ENCODE results near the gene ITGB5.
"Not testable (repeated sequence)": the region's sequence is repeated elsewhere in the genome, so short reads cannot be mapped to it uniquely, and the experiment has no call there.

The ITGB5 gene

GRCh38 chr3:124788254-124788745 lies 98.9 kb downstream of the ITGB5 start:
- no peak for DNase-seq (ENCODE audit: low read depth)

- DNase-seq (ENCODE audit: low read depth) = no peak
Observed at GRCh38 chr3:124787476-124788195, 99.5 kb downstream of the ITGB5 start.

- DNase-seq (ENCODE audit: low read depth) = no peak
Observed at GRCh38 chr3:124786511-124787241, 100.5 kb downstream of the ITGB5 start.

DNA sequence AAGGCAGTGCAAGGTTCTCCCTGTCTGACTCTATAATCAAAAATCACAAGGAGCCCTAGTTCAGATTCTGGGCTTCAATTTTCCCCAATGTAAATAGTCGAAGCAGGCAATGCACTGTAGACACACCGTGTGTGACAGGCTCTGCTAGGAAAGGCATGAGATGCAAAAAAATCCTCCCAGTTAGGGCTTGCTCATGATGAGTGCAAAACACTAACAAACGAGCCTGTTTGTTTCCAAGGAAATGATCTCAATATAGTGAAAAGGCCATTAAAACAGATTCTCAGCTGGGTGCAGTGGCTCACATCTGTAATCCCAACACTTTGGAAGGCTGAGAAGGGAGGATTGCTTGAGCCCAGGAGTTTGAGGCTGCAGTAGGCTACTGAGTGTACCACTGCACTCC lies 101.2 kb downstream of the ITGB5 start:
- no peak for DNase-seq (ENCODE audit: low read depth)

- DNase-seq (ENCODE audit: low read depth) = no peak
Observed at GRCh38 chr3:124784686-124785382, 102.3 kb downstream of the ITGB5 start.

DNA sequence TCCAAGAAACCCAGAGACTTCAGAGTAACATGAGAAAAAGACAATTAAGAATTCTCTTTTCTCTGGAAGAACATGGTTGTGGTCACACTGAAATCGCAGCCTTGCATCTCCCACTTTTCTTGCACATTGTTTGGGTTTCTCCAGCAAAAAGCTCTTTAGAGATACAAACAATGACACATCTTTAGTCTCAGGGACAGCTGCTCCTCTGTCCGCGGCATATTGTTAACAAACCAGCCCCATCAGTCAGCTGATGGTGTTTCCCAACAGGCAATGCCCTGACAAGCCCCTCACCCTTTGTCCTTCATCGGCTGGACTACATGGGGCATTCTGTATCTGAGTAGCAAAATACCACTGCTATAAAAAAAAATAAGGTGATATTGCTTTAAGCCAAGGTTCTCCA lies 103.5 kb downstream of the ITGB5 start:
- no peak for DNase-seq (ENCODE audit: low read depth)

- DNase-seq (ENCODE audit: low read depth) = not testable (repeated sequence)
Observed at GRCh38 chr3:124782377-124782712, 104.8 kb downstream of the ITGB5 start.

DNA sequence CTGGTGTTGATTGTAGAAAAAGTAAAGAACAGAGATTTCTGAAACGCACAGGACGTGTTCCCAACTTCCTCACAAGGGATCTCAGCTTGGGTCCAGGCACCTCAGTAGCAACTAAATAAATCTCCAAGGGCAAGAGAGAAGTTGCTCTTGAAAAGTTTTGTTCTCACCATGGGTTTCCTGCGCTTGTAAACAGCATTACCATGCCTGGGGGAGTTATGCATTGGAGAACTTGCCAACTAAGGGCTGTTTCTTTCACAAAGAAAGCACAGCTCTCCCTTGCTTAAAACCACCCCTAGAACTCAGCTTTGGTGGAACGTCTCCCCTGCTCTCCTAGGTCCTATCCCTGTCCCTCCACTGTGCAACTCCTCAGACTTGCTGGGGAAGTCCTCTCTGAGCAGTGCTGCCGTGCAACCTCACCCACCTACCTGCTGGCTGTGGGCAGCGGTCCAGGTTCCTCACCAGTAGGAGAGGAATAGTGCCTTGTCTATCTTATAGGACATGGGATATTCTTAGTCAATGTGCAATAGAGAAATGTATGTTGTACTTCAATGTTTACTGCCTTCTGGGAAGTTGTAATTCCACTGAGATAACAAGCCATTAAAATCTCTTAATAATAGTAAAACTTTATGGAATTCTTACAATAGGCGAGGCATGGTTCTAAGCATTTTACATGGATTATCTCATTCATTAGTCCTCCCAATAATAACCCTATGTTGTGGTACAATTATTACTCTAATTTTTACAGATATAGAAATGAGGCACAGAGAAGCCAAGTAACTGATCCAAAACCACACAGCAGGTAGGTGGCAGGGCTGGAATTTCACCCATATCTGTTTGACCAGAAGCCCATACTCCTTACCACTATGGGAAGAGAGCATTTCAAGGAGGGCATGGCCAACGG lies 105.4 kb downstream of the ITGB5 start:
- DNase-seq (ENCODE audit: low read depth) = no peak

- no peak for DNase-seq (ENCODE audit: low read depth)
Observed at GRCh38 chr3:124780761-124781475, 106.2 kb downstream of the ITGB5 start.

DNA sequence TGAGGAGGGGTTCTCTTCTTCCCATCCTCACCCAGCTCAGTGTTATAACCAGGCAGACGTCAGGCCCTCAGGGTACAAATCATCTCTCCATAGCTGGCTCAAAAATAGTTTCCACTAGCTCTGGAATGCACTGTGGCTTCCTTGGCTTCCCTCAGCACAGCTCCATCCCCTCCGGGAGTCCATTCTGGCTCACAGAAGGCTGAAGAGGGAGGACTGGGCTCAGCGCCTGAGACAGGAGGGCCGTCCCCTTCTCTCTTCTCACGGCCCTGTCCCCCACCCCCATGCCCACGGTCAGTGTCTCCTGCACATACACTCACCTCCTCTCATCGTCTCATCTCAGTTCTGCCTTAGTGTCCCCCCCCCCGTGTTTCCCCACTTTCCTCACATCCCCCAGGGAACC lies 106.8 kb downstream of the ITGB5 start:
- DNase-seq (ENCODE audit: low read depth) = no peak

DNA sequence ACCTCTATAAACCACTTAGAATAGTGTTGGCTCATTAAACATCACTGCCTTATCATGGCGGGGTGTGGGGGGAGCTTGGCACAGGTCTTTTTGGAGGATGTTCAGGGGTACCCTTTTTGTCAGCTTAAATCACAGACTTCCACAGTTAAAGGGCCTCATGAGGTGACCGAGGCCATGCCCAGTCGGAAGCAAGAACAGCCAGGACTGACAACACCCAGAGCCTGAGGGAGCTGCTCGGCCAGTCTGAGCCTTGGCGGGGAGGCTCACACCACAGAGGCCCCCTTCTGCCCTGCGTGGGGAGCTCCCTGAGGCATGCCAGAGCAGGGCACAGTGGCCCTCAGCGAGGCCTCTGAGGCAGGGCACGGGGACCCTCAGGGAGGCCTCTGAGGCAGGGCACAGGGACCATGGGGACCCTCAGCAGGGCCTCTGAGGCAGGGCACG lies 107.4 kb downstream of the ITGB5 start:
- DNase-seq (ENCODE audit: low read depth) = no peak

DNA sequence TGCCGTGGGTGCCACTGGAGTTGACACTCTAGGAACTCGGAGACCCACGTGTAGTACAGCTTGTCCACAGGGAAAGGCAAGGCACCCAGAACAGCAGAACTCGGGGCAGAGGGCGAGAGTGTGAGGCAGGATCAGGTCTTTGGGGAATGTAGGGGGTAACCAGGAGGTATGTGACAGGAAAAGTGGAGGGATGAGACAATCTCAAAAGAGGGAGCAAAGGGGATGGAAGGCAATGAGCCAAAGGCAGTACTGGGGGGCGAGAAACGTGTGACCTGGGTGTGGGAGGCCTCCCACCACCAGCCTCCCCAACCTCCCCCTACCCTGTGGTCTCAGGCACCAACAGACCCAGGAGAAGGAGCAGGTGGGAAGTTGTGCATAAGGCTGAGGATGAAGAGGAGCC lies 108.0 kb downstream of the ITGB5 start:
- DNase-seq (ENCODE audit: low read depth) = no peak

GRCh38 chr3:124777762-124778470 lies 109.2 kb downstream of the ITGB5 start:
- no peak for DNase-seq (ENCODE audit: low read depth)

DNA sequence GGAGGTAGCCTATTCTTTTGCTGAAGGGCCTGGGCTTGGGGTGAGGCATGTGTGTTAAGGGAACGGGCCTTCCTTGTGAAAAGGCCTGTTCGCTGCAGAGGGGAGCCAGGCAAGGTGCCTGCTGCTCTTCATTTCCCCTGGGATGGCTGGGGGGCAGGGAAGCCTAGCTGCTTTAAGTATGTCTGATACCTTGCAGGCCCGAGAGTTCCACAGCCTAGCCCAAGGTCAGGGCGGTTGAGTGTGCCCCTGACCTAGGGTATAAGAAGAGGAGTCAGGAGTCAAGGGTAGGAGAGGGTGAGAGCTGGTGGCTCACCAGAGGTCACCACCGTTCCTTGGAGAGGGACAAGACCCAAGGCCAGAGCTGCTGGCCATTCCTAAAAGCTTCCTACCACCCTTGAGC lies 110.3 kb downstream of the ITGB5 start:
- DNase-seq (ENCODE audit: low read depth) = no peak

DNA sequence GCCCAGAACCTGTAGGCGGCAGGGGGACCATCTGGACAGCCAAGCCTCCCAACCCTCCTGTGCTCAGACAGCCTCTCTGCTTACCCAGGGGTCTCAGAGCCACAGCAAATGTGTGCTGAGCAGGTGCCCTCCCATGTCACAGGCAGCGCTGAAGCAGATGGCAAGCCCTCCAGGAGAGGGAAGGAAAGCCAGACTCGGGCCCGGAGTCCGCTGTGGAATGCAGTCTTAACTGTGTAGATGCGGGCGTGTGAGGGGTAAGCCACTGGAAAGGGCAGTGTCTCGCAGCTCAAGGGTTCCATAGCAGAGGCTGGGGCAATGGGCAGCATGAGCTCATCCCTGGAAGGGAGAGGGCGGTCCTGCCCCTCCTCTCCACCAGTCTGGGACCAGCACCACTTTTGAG lies 111.3 kb downstream of the ITGB5 start:
- no peak for DNase-seq (ENCODE audit: low read depth)

GRCh38 chr3:124774841-124775402 lies 112.2 kb downstream of the ITGB5 start:
- no peak for DNase-seq (ENCODE audit: low read depth)

GRCh38 chr3:124774327-124774718 lies 112.8 kb downstream of the ITGB5 start:
- no peak for DNase-seq (ENCODE audit: low read depth)

DNA sequence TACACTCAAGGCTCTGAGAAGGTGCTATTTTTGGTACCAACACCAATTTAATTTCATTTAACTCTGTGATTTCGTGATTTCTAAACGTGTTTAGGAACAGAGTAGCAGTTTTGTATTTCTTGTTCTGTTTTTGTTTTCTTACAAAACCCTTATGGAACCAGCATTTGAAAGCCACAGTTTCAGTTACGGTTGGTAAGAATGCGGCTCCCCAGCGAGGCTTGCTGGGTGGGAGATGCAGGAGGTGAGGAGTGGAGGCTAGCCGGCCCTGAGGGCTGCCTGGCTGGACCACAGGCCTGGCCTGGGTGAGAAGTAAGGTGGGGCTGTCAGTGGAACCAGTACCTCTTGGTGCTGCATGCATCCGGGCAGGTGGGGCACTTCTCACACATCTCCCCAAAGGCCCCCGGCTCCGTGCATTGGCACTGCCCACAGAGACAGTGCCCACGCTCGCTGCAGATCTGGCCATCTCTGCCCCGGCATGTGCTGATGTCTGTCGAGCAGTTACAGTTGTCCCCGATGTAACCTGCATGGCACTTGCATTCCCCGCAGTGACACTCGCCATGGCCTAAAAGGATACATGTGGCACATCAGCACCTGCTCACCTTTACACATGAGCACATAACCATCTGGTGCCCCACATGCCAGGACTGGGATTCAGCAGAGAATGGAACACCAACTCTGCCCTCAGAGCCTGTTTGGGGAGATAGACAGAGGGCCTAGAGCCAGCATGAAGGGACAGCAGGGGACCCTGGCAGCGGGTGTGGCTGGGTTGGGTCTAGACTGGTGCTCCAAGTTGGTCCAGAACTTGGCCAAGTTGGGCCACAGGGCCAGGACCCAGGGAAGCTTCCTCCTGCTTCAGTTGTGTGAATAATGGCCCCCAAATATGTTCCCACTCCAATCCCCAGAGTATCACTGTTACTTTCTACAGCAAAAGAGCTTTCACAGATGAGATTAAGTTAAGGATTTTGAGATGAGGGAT lies 113.5 kb downstream of the ITGB5 start:
- DNase-seq (ENCODE audit: low read depth) = no peak

All from activated T-cell treated with anti-CD3 and anti-CD28 coated beads for 24 hours (primary cell).